ENCODE measurements around the gene CEP120.
"Not testable (repeated sequence)": the region's sequence is repeated elsewhere in the genome, so short reads cannot be mapped to it uniquely, and the experiment has no call there.

Gene CEP120

DNA sequence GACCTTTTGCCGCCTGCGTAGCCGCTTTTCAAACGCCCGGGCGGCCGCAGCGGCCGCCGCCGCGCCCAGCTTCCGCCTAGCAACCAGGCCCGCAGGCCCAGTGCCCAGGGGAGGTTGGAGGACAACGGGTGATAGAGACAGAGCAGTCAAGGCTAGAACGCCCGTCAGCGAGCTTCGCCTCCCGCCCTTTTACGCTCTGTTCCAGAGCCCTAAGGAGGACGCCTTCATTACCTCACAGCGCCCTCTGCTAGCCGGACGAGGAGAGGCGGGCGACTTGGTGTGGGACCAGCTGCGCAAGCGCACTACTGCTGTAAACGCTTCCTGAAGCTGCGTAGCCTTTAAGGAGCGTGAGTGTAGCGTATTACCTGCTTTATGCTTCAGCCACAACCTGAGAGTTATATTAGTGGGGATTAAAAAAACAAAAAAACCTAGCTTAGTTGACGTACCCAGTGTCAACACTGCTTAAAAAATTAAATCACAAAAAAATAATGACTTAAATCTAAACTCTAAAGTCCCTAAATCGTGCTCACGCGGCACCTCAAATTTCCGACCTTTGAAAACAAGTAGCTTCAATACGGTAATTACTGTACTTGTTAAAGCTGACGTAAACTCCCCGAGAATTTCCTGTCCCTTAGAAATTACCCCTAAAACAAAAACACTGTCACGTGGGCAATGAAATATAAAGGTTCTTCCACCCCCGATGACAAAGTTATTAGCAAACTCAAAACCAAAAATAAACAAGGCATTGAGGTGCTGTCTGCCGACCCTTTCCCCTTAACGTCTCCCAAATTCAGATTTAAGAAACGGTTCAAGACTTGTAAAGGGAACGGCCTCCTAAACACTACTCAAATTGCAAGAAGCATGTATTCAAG, at the start of gene CEP120:
Gene CEP120, minus strand, starts transcription at position 126 of the 872 bp plus-strand sequence. CDS start 405 bp downstream, outside the sequence.
- DNase-seq = peak; percentile 96

DNA sequence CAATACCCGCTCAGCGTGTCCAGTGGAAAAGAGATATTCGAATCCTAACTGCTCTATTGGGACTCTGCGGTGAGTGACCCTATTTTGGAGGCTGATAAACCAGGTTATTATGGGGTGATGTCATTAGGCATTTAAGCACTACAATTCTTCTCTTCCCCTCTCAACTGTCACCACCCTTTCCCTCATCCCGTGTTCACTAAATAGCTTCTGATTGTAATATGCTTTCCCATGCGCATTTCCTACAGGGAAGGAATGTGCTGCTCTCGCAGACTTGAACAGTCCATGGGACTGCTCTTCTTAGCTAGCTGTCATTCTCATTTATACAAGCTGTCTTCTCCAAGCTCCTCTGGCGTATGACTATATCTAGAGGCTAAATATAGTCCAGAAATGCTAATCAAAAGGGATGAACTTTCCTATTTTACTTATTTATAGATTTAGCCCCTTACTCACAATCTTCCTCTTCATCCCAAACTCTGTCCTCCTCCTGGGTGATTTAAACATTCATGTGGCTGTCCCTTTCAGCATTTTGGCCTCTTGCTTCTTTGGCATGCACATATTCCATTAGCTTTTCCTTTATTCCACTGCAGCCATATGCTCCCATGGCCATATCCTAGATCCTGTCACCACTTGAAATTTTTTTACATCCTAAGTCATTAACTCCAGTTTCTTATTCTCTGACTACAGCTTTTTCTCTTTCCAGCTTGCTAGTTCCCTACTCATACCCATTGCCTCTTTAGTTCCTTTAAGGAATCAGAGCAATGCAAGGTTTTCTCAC, 49.1 kb upstream of the CEP120 start:
- DNase-seq = no peak

DNA sequence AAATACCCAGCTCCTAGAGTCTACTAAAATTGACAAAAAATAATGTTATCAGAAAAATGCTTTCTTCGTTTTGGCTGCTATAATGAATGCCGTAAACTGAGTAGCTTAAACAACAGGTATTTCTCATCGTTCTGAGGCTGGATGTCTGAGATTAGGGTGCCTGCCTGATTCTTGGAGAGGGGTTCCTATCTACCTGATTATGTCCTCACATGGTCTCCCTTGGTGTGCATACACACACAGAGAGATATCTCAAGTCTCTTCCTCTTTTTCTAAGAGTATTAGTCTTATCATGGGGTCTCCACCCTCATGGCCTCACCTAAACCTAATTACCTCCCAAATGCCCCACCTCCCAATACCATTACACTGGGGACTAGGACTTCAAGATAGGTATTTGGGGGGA, 48.2 kb upstream of the CEP120 start:
- no peak for DNase-seq

DNA sequence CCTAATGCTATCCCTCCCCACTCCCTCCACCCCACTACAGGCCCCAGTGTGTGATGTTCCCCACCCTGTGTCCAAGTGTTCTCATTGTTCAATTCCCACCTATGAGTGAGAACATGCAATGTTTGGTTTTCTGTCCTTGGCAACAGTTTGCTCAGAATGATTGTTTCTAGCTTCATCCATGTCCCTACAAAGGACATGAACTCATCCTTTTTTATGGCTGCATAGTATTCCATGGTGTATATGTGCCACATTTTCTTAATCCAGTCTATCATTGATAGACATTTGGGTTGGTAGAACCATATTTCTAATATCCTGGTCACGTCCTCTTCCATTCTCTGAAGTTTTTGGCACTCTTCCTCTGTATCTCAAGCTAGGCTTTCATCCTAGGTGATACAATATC, 43.6 kb upstream of the CEP120 start:
- DNase-seq = not testable (repeated sequence)

DNA sequence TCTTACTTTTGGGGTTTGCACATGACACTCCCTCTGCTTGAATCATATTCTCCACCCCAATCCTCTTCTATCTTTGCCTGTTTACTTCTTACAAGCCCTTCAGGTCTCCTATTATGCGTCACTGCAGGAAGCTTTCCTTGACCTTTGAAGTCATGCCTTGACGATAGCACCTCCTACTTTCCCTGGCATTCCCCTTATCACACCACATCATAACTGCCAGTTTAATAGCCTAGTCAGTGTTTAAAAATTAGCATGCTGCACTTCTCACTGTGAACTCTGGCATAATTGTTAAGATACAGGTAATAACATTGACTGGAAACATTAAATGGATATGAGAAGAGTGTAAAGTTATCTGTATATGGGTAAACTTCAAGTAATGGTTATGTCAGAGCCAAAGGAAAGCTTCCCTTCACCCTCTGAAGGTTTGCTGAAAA, 37.1 kb upstream of the CEP120 start:
- no peak for DNase-seq

DNA sequence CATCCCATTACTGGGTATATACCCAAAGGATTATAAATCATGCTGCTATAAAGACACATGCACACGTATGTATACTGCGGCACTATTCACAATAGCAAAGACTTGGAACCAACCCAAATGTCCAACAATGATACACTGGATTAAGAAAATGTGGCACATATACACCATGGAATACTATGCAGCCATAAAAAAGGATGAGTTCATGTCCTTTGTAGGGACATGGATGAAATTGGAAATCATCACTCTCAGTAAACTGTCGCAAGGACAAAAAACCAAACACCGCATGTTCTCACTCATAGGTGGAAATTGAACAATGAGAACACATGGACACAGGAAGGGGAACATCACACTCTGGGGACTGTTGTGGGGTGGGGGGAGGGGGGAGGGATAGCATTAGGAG, 35.8 kb upstream of the CEP120 start:
- not testable (repeated sequence) for DNase-seq

DNA sequence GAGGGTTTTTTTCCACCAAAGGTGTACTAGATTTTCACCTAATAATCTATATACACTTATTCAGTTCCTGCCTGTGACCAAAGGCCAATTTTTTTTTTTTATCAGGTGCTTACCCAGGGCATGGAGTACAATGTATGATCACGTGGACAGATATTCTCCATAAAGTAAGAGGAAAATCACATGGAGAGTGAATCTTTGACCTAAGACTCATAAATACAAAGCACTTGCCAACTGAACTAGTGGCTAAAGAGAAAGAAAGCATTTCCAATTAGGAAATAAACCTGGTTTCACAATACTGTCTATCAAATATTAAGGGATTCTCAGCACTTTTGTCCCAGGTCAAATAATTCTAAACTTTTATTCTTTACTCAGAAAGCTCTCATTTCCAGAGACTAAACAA, 33.0 kb upstream of the CEP120 start:
- DNase-seq = no peak

DNA sequence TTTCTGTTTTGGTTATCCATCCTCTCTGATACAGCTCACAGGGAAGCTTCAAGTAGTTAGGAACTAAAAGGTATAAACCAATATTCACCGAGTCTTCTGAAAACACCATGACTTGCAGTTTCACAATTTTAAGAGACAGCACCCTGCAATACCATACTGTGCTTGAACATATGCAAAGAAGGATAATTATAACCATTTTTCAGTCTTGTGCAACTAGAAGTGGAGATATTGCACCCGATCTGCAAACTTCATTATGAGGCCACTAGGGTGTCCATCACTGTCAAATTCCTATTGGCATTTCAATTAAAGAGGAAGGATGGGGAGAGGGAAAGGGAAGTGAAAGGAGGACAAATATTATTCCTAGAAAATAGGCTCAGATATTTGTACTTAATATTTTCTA, 32.4 kb upstream of the CEP120 start:
- no peak for DNase-seq

DNA sequence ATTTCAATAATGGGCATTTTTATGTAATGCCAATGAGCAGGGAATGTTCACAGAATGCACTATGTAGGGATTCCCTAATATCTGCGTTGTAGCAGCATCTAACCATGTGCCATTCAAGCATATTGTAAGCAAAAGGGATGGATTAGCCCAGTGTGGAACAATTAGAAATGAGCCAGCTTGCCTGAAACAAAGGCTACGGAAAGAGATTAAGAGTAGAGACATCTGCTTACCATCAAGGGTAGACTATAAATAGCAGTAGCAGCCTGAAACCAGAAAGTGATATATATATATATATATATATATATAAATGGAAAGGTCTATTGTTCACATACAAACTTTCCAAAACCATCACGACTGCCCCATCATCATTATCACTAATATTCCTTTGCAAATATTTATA, 31.9 kb upstream of the CEP120 start:
- no peak for DNase-seq

DNA sequence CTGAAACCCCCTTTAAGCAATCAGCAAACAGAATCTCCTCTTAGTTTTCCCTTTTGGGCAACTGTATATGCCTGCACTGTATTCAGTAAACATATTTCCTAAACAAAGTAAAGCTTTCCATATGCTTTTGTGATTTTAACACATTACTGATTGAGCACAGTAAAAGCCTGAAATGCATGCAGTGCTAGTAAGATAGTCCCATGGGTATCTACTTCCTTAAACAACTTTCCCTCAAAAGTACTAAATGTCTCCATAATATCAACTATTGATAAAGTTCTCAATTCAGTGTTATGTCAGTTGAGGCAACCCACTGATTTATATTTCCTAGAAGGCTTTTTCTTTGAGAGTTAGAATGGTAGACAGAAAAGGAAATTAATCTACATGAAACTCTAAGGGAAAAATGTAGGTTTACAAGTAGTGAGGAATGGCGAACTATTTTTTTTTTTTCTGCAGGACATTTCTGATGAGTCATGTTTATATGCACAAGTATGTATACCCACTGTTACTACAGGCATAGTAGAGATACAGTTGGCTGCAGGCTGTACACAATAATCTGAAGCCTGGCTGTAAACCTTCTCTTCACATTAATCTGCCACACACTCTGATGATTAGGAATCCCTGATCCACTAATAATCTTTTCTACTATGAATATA, 31.2 kb upstream of the CEP120 start:
- DNase-seq = no peak

DNA sequence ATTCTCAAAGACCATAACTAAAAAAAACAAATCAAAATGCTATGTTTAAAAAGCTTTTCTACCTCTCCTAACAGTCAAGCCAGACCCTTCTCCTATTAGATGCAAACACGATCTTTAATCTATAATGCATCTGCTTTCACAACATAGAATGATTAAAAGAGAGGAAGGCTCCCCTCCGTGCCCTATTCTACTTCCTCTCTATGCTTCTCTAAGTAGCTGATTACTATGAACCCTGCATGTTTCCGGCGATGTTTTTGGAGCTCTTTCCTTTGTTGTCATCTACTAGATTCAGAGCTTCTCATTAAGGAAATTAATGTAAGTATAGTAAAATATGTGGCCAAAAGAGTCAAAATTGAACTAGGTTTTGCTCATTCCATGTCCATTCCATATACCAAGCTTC, 29.2 kb upstream of the CEP120 start:
- DNase-seq = no peak

DNA sequence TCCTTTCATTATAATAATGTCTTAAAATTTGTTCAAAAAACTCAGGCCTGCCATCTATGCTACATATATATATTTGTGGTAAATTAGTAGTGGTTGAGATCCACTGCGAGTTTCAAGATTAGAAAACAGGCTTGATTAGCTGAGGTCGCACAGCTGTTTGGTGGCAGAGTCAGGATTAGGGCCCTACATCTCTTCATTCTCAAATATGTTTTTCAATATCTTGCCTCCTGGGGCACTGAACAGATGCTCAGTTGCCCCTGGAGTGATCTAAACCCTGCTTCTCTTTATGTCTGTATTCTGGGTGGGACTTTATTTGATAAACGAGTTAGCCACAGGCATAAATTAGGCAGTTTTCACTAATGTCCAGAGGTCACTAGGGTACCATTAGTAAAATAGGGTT, 27.8 kb upstream of the CEP120 start:
- no peak for DNase-seq

DNA sequence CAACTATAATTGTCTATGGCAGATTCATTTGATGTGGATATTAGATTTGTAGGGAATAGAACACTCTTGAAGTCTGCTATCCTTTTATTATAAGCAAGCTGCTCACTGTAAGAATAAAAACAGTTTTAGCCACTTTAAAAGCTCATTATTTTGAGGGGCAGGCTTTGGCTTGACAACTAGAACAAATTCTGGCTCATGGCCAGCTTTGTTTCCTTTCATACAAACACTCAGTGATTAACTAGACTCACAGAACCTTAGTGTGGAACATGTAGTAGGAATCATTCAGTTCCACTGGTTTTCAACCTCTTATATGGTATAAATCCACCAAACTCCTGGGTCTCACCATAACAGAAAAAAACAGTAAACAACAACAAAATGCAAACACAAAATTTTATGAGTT, 27.4 kb upstream of the CEP120 start:
- no peak for DNase-seq

DNA sequence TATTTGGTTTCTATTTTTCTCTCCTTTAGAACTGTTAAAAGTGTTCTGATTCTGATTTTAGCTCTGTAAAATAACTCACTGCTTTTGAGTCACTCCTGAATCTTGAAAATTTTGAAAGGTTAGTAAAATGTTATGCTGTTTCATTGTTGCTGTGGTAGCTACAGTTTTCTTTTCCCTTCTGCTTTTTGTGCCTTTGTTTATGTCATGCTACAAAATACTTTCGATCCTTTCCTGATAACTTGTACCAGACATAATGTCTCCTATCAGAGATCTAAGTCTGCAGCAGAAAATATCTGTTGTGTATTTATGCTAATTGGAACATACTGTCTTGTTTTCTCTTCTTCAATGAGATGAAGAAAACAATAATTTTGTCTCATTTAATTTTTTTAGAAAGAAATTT, 26.9 kb upstream of the CEP120 start:
- no peak for DNase-seq

DNA sequence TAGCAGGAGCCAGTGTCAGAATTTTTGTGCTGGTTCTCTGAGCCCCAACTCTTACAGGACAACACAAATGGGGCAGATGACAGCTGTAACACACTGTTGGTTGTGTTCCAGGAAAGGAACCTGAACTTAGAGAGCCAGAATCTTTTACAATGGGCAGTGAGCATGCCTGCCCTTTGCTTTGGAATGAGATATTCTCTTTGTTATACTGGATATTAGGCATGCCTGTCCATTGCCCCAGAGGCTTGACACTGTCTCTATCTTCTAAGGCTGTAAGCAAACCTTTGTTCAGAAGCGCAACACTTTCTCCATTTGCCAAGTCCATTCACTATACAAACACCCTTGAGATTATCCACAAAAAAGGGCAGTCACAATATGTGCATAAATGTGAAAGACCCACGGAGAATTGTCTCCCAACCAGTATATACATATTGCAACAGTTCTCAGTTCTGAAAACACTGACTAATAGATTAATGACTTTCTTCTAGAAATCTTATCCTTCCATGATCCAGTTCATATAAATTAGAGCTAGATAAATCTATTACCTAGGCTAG, 26.3 kb upstream of the CEP120 start:
- no peak for DNase-seq

DNA sequence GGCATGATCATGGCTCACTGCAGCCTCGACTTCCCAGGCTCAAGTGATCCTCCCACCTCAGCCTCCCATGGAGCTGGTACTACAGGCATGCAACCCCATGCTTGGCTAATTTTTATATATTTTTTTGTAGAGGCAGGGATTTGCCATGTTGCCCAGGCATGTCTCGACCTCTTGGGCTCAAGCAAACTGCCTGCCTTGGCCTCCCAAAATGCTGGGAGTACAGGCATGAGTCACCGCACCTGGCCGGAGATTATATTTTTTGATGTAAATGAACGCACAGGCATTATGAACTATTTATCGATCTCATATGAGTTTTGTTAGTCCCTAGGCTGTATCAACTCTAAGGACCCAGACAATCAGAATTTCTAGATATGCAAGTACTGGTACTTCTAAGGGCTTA, 25.5 kb upstream of the CEP120 start:
- DNase-seq = no peak

DNA sequence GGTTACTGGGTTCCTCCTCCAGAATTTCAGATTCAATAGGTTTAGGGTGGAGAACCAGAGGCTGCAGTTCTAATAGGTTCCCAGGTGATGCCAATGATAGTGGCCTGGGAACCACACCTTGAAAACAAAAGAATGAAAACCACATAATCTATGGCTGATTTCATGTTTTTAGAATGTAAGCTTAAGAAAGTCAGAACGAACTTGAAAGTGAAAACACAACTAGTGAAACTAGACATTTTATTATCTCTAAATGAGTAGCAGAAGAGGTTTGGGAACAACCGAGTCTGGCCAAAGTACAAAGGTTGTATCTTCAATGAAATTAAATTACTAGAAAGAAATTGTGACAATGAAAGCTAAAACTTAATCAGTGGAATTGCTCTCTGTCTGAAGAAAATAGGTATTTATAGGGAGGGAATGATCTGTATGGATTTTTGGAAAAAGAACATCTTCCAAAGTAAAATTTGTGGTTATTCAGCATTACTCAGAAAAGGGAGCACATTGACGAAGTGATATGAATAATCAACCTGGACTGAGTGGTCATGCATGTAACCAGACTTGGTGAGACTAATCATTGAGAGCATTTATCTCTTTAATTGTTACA, 24.9 kb upstream of the CEP120 start:
- DNase-seq = no peak

DNA sequence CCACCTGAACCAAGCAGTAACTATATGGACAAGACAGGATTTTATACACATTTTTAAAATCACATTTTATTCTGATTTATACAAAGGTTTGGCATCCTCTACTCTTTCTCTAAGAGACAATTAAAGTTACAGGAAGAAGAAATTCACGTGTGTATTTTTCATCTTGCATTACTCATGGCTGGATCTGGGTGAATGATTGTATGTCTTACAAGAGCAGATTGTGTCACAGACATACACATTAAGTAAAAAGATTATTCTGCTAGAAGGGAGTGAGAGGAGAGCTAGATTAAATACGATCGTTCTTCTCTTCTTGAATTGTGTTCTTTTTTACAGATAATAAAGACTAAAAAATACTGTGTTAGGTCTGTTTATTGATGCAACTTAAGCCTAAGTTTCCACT, 20.8 kb upstream of the CEP120 start:
- no peak for DNase-seq

DNA sequence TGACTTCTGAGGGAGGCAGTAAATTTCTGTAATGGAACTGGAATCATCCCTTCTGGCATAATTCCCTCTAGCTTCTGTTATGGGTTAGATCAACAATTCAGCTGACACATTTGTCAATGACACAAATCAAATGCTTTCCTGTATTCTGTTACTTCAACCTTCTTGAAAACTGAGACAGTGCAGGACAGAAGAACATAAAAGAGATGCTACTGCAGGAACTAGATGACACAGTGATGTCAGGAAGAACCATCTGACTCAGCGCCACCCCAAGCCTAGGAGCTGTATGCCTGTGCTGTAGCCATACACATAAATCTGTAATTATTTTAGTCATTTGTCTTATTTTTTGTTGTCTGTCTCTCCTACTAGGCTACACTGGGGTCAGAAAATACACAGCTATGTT, 18.2 kb upstream of the CEP120 start:
- no peak for DNase-seq

DNA sequence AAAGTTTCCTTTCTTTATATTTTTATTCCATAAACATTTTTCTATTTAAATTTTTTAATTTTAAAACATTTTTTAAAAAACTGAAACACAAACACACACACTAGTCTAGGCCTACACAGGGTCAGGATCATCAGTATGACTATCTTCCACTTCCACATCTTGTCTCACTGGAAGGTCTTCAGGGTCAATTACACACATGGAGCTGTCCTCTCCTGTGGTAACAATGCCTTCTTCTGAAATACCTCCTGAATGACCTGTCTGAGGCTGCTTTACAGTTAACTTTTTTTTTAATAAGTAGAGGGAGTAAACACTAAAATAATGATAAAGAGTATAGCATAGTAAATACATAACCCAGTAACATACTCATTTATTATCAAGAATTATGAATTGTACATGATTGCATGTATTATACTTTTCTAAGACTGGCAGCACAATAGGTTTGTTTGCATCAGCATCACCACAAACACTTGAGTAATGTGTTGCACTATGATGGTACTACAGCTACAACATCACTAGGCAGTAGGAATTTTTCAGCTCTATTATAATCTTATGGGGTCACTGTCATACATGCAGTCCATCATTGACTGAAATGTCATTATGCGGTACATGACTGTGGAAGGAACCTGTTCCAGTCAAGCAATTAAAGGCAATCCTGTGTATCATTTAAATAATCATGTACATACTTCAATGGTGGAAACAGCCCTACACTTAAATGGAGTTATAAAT, 17.4 kb upstream of the CEP120 start:
- DNase-seq = no peak

DNA sequence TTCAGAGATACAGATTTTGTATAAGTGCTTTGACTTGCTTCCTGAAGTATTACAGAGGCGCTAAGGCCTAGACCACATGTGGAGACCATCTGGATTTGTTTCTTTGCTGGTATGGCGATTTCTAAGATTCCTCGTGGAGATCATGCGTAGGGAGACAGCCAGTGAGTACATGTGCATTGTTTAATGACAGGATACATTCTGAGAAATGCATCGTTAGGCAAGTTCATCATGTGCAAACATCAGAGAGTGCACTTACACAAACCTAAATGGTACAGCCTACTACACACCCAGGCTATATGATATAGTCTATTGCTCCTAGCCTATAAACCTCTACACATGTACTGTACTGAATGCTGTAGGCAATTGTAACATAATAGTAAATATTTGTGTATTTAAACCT, 16.5 kb upstream of the CEP120 start:
- no peak for DNase-seq

DNA sequence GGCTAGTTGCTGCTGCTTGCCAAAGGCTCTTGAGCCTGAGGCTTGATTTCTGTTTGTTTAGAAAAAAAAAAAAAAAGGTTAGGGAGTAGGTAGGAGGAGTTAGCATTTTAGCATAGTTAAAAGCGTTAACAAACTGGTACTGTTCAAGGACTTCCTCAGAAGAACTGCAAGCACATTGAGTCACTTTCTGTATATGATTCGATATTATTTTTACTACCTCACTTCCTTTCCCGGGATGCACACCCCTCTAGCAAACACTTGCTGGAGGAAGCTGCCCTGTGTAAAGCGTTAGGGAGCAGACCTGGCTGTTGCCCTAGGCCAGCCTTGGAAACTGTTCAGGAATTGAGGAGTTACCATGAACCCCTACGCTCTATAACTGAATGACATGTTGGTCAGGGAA, 15.7 kb upstream of the CEP120 start:
- DNase-seq = no peak
